ENCODE data around the gene DOCK2. TPM values are rescaled to one million over a fixed set of nuclear protein-coding genes. Genes with fewer than 3 reads are reported as not detected.

Gene DOCK2
- total and polyA plus RNA-seq, 2 donors (not counting 1 experiment from before 2014, with no cell fraction given): 112 to 330 TPM

DNA sequence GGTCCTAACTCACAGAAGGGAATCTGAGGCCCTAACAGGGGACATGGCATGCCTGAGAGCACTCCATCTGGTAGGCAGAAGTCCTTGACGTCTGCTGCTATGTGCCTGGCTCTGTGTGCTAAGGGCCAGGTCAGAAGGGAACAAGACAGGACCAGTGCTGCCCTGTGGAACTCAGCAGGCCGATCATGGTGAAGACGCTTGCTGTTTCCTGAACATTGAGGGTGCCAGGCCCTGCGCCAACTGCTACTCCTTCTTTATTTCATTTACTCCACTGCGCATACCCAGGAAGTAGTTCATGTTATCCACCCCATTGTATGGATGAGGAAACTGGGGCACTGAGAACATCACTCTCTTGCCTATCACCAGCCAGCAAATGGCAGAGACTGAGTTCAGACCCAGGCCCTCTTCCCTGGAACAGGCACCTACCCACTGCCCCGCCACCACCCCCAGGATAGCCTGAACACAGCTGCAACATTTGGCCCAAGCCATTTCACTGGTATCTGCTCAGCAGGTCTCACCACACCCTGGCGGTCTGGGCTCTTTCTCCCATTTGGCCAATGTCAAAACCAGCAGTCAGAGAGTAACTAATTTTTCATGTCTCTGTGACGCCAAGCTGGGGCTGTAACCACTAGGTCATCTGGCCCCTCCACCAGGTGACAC lies 443.8 kb downstream of the DOCK2 start:
- no peak overlapping the region for H3K9ac ChIP-seq (ENCODE audit: low read length)
- intact Hi-C loops (cut with micrococcal nuclease): no loop called here
- H3K27me3 Mint-ChIP-seq: no peaks in the 10 kb centered on the region
- H3K9me3 Mint-ChIP-seq (ENCODE audit: insufficient read depth): no peaks in the 10 kb centered on the region
- H3K4me1 Mint-ChIP-seq: no peaks in the 10 kb centered on the region
- 97% methylated on average over 5 of the region's 8 CpGs for WGBS (ENCODE audit: insufficient coverage)
- no peaks in the 10 kb centered on the region for H3K79me2 ChIP-seq (ENCODE audit: control insufficient read depth, insufficient read depth, low read length)
- H3K4me1 ChIP-seq (ENCODE audit: control insufficient read depth in 2 of 2, insufficient read depth in 2 of 2, low read length in 2 of 2): no peaks in the 10 kb centered on the region
- H3K4me3 ChIP-seq (ENCODE audit: control extremely low read depth in 1 of 5, extremely low read depth in 1 of 5, insufficient read depth in 1 of 5, low read depth in 2 of 5, low read length in 4 of 5): no peak overlapping the region
- peaks cover 11 to 97% of the 10 kb centered on the region in 2 experiments for H3K36me3 ChIP-seq (replicated peaks in 1 of 2; ENCODE audit: control extremely low read depth in 1 of 2, control insufficient read depth in 1 of 2, extremely low read depth in 1 of 2, insufficient read depth in 2 of 2, low read length in 1 of 2)
- no peaks in the 10 kb centered on the region for H3K27me3 ChIP-seq (replicated peaks in 1 of 4; ENCODE audit: control extremely low read depth in 1 of 4, control insufficient read depth in 3 of 4, insufficient read depth in 4 of 4, low read length in 3 of 4)
- ATAC-seq (ENCODE audit: low read depth): no peak
- peak overlapping the region; percentile 15 for H3K27ac Mint-ChIP-seq
- ChIA-PET POLR2A (no interaction called here), CTCF (no interaction called here)
- DNase-seq: no peak
- no peaks in the 10 kb centered on the region for H4K20me1 ChIP-seq (ENCODE audit: control insufficient read depth, insufficient read depth, low read length, poor library complexity, severe bottlenecking)
- no peak overlapping the region for H2AFZ ChIP-seq (ENCODE audit: insufficient read depth, low read depth, low read length, poor library complexity, severe bottlenecking)
- no peak overlapping the region for H3K4me2 ChIP-seq (replicated peaks; ENCODE audit: low read depth, low read length, poor library complexity, severe bottlenecking)
- TF ChIP-seq EZH2 (IDR thresholded peaks at IDR 0.05; ENCODE audit: borderline replicate concordance, insufficient read depth, low read depth, low read length, poor library complexity, severe bottlenecking): no peak
- TF ChIP-seq, protein P1, sequence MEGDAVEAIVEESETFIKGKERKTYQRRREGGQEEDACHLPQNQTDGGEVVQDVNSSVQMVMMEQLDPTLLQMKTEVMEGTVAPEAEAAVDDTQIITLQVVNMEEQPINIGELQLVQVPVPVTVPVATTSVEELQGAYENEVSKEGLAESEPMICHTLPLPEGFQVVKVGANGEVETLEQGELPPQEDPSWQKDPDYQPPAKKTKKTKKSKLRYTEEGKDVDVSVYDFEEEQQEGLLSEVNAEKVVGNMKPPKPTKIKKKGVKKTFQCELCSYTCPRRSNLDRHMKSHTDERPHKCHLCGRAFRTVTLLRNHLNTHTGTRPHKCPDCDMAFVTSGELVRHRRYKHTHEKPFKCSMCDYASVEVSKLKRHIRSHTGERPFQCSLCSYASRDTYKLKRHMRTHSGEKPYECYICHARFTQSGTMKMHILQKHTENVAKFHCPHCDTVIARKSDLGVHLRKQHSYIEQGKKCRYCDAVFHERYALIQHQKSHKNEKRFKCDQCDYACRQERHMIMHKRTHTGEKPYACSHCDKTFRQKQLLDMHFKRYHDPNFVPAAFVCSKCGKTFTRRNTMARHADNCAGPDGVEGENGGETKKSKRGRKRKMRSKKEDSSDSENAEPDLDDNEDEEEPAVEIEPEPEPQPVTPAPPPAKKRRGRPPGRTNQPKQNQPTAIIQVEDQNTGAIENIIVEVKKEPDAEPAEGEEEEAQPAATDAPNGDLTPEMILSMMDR (IDR thresholded peaks at IDR 0.05): no peak
- H3K27ac ChIP-seq (ENCODE audit: low read length in 2 of 2): no peak overlapping the region
- no peak overlapping the region for H3K4me3 Mint-ChIP-seq
- no peaks in the 10 kb centered on the region for H3K9me3 ChIP-seq (ENCODE audit: control extremely low read depth in 1 of 3, control insufficient read depth in 2 of 3, insufficient read depth in 1 of 3, low read length in 2 of 3)

DNA sequence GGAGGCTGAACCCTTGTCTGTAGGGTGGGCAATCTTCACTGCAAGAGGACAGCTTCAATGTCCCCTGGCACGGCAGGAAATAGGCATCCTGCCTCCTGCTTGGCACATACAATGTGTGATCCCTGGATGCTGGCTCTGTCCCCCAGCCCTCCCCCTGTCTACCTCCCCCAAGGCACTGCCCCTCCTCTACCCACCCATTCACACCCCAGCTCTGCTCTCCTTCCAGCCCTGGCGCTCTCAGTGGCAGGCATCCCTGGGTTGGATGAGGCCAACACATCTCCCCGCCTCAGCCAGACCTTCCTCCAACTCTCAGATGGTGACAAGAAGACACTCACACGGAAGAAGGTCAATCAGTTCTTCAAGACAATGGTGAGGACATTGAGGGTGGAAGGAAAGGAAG lies 444.5 kb downstream of the DOCK2 start:
- Histone ChIP-seq H3K27me3 (replicated peaks in 1 of 4; ENCODE audit: control extremely low read depth in 1 of 4, control insufficient read depth in 3 of 4, insufficient read depth in 4 of 4, low read length in 3 of 4) (no peaks in the 10 kb centered on the region), H3K4me2 (replicated peaks; ENCODE audit: low read depth, low read length, poor library complexity, severe bottlenecking) (no peak overlapping the region), H3K9ac (ENCODE audit: low read length) (no peak overlapping the region), H2AFZ (ENCODE audit: insufficient read depth, low read depth, low read length, poor library complexity, severe bottlenecking) (no peak overlapping the region), H3K79me2 (ENCODE audit: control insufficient read depth, insufficient read depth, low read length) (no peaks in the 10 kb centered on the region), H3K27ac (ENCODE audit: low read length in 2 of 2) (no peak overlapping the region), H3K4me3 (ENCODE audit: control extremely low read depth in 1 of 5, extremely low read depth in 1 of 5, insufficient read depth in 1 of 5, low read depth in 2 of 5, low read length in 4 of 5) (no peak overlapping the region), H3K9me3 (ENCODE audit: control extremely low read depth in 1 of 3, control insufficient read depth in 2 of 3, insufficient read depth in 1 of 3, low read length in 2 of 3) (no peaks in the 10 kb centered on the region), H3K4me1 (ENCODE audit: control insufficient read depth in 2 of 2, insufficient read depth in 2 of 2, low read length in 2 of 2) (no peaks in the 10 kb centered on the region), H4K20me1 (ENCODE audit: control insufficient read depth, insufficient read depth, low read length, poor library complexity, severe bottlenecking) (no peaks in the 10 kb centered on the region), H3K36me3 (replicated peaks in 1 of 2; ENCODE audit: control extremely low read depth in 1 of 2, control insufficient read depth in 1 of 2, extremely low read depth in 1 of 2, insufficient read depth in 2 of 2, low read length in 1 of 2) (peaks cover 11 to 90% of the 10 kb centered on the region in 2 experiments)
- intact Hi-C loops (cut with micrococcal nuclease): no loop called here
- DNase-seq (no peak), ATAC-seq (ENCODE audit: low read depth) (no peak)
- WGBS (ENCODE audit: insufficient coverage): 100% methylated on average over 3 of the region's 4 CpGs
- Mint-ChIP-seq H3K4me3 (no peak overlapping the region), H3K4me1 (no peaks in the 10 kb centered on the region), H3K27me3 (no peaks in the 10 kb centered on the region), H3K27ac (no peak overlapping the region), H3K9me3 (ENCODE audit: insufficient read depth) (no peaks in the 10 kb centered on the region)
- ChIA-PET CTCF (no interaction called here), POLR2A (no interaction called here)
- TF ChIP-seq EZH2 (IDR thresholded peaks at IDR 0.05; ENCODE audit: borderline replicate concordance, insufficient read depth, low read depth, low read length, poor library complexity, severe bottlenecking): no peak
- TF ChIP-seq, protein P1 (IDR thresholded peaks at IDR 0.05): no peak
